Measurements from ENCODE around the gene FRMD4A.

The FRMD4A gene

GRCh38 chr10:14262836-14263425 is 67.8 kb downstream of the FRMD4A start:
- no peaks in the 10 kb centered on the region for H3K36me3 ChIP-seq (ENCODE audit: low read length)
- H3K4me3 ChIP-seq (ENCODE audit: insufficient read depth, low read length, poor library complexity, severe bottlenecking) = no peak overlapping the region
- no peaks in the 10 kb centered on the region for H3K9me3 ChIP-seq (ENCODE audit: insufficient read depth, low read length)
- H3K79me2 ChIP-seq (ENCODE audit: insufficient read depth, low read length) = no peaks in the 10 kb centered on the region
- no peak overlapping the region for H3K27ac ChIP-seq (ENCODE audit: low read depth, low read length)
- H3K4me2 ChIP-seq (ENCODE audit: low read depth, low read length, poor library complexity, severe bottlenecking) = no peak overlapping the region
- H4K20me1 ChIP-seq (ENCODE audit: low read depth, low read length) = no peaks in the 10 kb centered on the region
- no peak overlapping the region for H2AFZ ChIP-seq (ENCODE audit: low read depth, low read length, severe bottlenecking)
- H3F3A ChIP-seq (ENCODE audit: insufficient read depth) = no peaks in the 10 kb centered on the region
- TF ChIP-seq EZH2phosphoT487 (conservative IDR thresholded peaks at IDR 0.05; ENCODE audit: low read length) (no peak), CTCF (IDR thresholded peaks at IDR 0.05; ENCODE audit: insufficient read depth, low read length, poor library complexity, severe bottlenecking) (no peak)
- H3K27me3 ChIP-seq (ENCODE audit: low read length) = no peaks in the 10 kb centered on the region
- H3K9ac ChIP-seq (ENCODE audit: low read length) = no peak overlapping the region
- no peaks in the 10 kb centered on the region for H3K9me2 ChIP-seq (replicated peaks; ENCODE audit: insufficient read depth, low read length)

- Histone ChIP-seq H3K4me2 (ENCODE audit: low read depth, low read length, poor library complexity, severe bottlenecking) (no peak overlapping the region), H3F3A (ENCODE audit: insufficient read depth) (no peaks in the 10 kb centered on the region), H3K4me3 (ENCODE audit: insufficient read depth, low read length, poor library complexity, severe bottlenecking) (no peak overlapping the region), H3K9ac (ENCODE audit: low read length) (no peak overlapping the region), H3K9me2 (replicated peaks; ENCODE audit: insufficient read depth, low read length) (no peaks in the 10 kb centered on the region), H3K9me3 (ENCODE audit: insufficient read depth, low read length) (no peaks in the 10 kb centered on the region), H3K27ac (ENCODE audit: low read depth, low read length) (no peak overlapping the region), H4K20me1 (ENCODE audit: low read depth, low read length) (no peaks in the 10 kb centered on the region), H3K36me3 (ENCODE audit: low read length) (no peaks in the 10 kb centered on the region), H3K27me3 (ENCODE audit: low read length) (no peaks in the 10 kb centered on the region), H2AFZ (ENCODE audit: low read depth, low read length, severe bottlenecking) (no peak overlapping the region), H3K79me2 (ENCODE audit: insufficient read depth, low read length) (no peaks in the 10 kb centered on the region)
- TF ChIP-seq CTCF (IDR thresholded peaks at IDR 0.05; ENCODE audit: insufficient read depth, low read length, poor library complexity, severe bottlenecking) = no peak
- TF ChIP-seq EZH2phosphoT487 (conservative IDR thresholded peaks at IDR 0.05; ENCODE audit: low read length) = no peak
Measured at GRCh38 chr10:14261336-14261735, 69.4 kb downstream of the FRMD4A start.

GRCh38 chr10:14259696-14260566 is 70.8 kb downstream of the FRMD4A start:
- Histone ChIP-seq H3K9me2 (replicated peaks; ENCODE audit: insufficient read depth, low read length) (no peaks in the 10 kb centered on the region), H3K27me3 (ENCODE audit: low read length) (no peaks in the 10 kb centered on the region), H3K27ac (ENCODE audit: low read depth, low read length) (no peak overlapping the region), H3K36me3 (ENCODE audit: low read length) (no peaks in the 10 kb centered on the region), H3K4me2 (ENCODE audit: low read depth, low read length, poor library complexity, severe bottlenecking) (no peak overlapping the region), H3K9ac (ENCODE audit: low read length) (no peak overlapping the region), H3F3A (ENCODE audit: insufficient read depth) (no peaks in the 10 kb centered on the region), H3K4me3 (ENCODE audit: insufficient read depth, low read length, poor library complexity, severe bottlenecking) (no peak overlapping the region), H3K79me2 (ENCODE audit: insufficient read depth, low read length) (no peaks in the 10 kb centered on the region), H4K20me1 (ENCODE audit: low read depth, low read length) (no peaks in the 10 kb centered on the region), H2AFZ (ENCODE audit: low read depth, low read length, severe bottlenecking) (no peak overlapping the region), H3K9me3 (ENCODE audit: insufficient read depth, low read length) (no peaks in the 10 kb centered on the region)
- TF ChIP-seq EZH2phosphoT487 (conservative IDR thresholded peaks at IDR 0.05; ENCODE audit: low read length) = no peak
- TF ChIP-seq CTCF (IDR thresholded peaks at IDR 0.05; ENCODE audit: insufficient read depth, low read length, poor library complexity, severe bottlenecking) = no peak

Data from SU-DHL-6 (cell line).